Testis (tissue), 3 donors: ENCODE data around the gene AATF. TPM values are rescaled to one million over a fixed set of nuclear protein-coding genes. Genes with fewer than 3 reads are reported as not detected.

ENCODE experiments used
- DNase-seq: peaks from one replicate; pipeline ENCODE4 v3.0.0-alpha.2; 2019
- H3K27ac ChIP-seq, 2 donors: fragments of 200-600 bp; sonication (generic); one replicate each; pipeline ENCODE4 v1.5.1; 2019
- H3K27me3 ChIP-seq: fragments of 200-600 bp; sonication (generic); one replicate; pipeline ENCODE4 v1.5.1; 2019
- H3K36me3 ChIP-seq: fragments of 200-600 bp; sonication (generic); one replicate; pipeline ENCODE4 v1.5.1; 2017; ENCODE audit warnings: low read depth; ENCODE audit errors: missing control alignments
- H3K4me1 ChIP-seq: fragments of 200-600 bp; sonication (generic); one replicate; pipeline ENCODE4 v1.5.1; 2019
- H3K4me3 ChIP-seq, 2 donors: fragments of 200-600 bp; sonication (generic); one replicate each; pipeline ENCODE4 v1.5.1; 2017 to 2019
- H3K9me3 ChIP-seq: fragments of 200-600 bp; sonication (generic); one replicate; pipeline ENCODE4 v1.5.1; 2017
- POLR2A ChIP-seq: fragments of 450-650 bp; IDR thresholded peaks from one replicate; pipeline ENCODE4 v1.6.1; 2017; ENCODE audit warnings: antibody characterized with exemption, mild to moderate bottlenecking, moderate library complexity
- WGBS, 2 donors: methylation state at CpG; one replicate each; pipeline ENCODE4 v1.1.5; 2018; 5-methylcytosine and 5-hydroxymethylcytosine counted together
- intact Hi-C: fragments of 100-400 bp; cut with DNase I; formaldehyde crosslinking; loops from one replicate; pipeline ENCODE4 v1.15.1; 2023; ENCODE audit warnings: low total_unique reads
- polyA plus RNA-seq: library from polyadenylated mRNA; stranded (reverse); fragments of 350-450 nt; fragmentation: Illumina TruSeq; extraction: RNeasy Lipid Tissue Mini Kit (QIAGEN cat#74804); gene quantifications from one replicate; pipeline ENCODE4 v1.2.3, GENCODE V29; 2014; ENCODE audit warnings: low read depth, low replicate concordance; ENCODE audit not compliant: insufficient read depth
- total RNA-seq, 2 donors: library from RNA; depleted of rRNA; stranded (reverse); fragments of >200 nt; gene quantifications; one replicate each; pipeline ENCODE4 v1.2.3, GENCODE V29; 2016
- TF ChIP-seq, protein P1 (sequence below), 3 experiments: fragments of 450-650 bp in 2 of 3; fragments of 200-600 bp in 1 of 3; sonication (generic) in 1 of 3; IDR thresholded peaks; one replicate each; pipeline ENCODE4 v1.5.1; 2016 to 2019; ENCODE audit warnings: antibody characterized with exemption in 3 of 3, mild to moderate bottlenecking in 2 of 3, moderate library complexity in 1 of 3

Gene AATF
- total and polyA plus RNA-seq, 3 donors from 2014 or later: 38.7 to 57.9 (median 39.5) TPM

DNA sequence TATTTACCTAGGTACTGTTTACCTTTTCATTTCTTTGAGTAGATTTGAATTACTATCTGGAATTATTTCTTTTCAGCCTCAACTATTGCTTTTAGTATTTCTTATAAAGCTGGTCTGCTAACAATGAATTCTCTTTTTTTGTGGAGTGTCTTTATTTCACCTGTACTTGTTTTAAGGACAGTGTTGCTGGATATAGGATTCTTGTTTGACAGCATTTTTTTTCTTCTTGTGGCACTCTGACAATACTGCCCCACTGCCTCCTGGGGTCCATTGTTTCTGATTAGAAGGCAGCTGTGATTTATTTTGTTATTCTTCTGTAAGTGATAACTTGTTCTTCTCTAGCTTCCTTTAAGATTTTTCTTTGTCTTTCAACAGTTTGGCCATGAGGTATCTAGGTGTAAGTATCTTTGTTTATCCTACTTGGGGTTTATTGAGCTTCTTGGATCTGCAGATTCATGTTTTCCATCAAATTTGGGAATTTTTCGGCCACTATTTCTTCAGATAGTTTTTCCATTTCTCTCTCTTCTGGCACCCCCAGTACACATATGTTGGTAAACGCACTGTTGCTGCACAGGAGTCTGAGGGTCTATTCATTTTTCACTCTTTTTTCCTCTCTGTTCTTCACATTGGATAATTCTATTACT lies 130.4 kb downstream of the AATF start:
- no peak overlapping the region for H3K27ac ChIP-seq
- intact Hi-C loops: no loop called here
- TF ChIP-seq, protein P1, sequence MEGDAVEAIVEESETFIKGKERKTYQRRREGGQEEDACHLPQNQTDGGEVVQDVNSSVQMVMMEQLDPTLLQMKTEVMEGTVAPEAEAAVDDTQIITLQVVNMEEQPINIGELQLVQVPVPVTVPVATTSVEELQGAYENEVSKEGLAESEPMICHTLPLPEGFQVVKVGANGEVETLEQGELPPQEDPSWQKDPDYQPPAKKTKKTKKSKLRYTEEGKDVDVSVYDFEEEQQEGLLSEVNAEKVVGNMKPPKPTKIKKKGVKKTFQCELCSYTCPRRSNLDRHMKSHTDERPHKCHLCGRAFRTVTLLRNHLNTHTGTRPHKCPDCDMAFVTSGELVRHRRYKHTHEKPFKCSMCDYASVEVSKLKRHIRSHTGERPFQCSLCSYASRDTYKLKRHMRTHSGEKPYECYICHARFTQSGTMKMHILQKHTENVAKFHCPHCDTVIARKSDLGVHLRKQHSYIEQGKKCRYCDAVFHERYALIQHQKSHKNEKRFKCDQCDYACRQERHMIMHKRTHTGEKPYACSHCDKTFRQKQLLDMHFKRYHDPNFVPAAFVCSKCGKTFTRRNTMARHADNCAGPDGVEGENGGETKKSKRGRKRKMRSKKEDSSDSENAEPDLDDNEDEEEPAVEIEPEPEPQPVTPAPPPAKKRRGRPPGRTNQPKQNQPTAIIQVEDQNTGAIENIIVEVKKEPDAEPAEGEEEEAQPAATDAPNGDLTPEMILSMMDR (IDR thresholded peaks at IDR 0.05): no peak
- 93 to 95% methylated on average over 2 of the region's 2 CpGs for WGBS, 2 donors
- H3K27me3 ChIP-seq: no peaks in the 10 kb centered on the region
- no peaks in the 10 kb centered on the region for H3K4me1 ChIP-seq
- no peaks in the 10 kb centered on the region for H3K36me3 ChIP-seq
- no peak for DNase-seq
- H3K9me3 ChIP-seq: no peaks in the 10 kb centered on the region
- H3K4me3 ChIP-seq: no peak overlapping the region

DNA sequence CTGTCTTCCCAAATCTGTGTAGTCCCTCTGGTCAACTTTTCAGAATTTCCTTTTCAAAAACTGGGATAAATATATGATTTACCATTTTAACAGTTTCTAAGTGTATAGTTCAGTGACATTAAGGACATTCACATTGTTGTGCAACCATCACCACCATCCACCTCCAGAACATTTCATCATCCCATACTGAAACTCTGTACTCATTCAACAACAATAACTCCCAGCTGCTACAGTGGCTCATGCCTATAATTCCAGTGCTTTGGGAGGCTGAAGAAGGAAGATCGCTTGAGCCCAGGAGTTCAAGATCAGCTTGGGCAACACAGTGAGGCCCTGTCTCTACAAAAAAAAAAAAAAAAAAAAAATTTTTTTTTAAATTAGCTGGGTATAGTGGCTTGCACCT lies 131.0 kb downstream of the AATF start:
- Histone ChIP-seq H3K27ac (no peak overlapping the region), H3K36me3 (no peaks in the 10 kb centered on the region), H3K4me1 (peaks cover 3% of the 10 kb centered on the region), H3K9me3 (no peaks in the 10 kb centered on the region), H3K4me3 (no peak overlapping the region), H3K27me3 (no peaks in the 10 kb centered on the region)
- no peak for DNase-seq
- TF ChIP-seq, protein P1 (IDR thresholded peaks at IDR 0.05): no peak
- no peak for TF ChIP-seq POLR2A
- 93 to 100% methylated on average over 1 of the region's 1 CpG for WGBS, 2 donors
- intact Hi-C loops: no loop called here

DNA sequence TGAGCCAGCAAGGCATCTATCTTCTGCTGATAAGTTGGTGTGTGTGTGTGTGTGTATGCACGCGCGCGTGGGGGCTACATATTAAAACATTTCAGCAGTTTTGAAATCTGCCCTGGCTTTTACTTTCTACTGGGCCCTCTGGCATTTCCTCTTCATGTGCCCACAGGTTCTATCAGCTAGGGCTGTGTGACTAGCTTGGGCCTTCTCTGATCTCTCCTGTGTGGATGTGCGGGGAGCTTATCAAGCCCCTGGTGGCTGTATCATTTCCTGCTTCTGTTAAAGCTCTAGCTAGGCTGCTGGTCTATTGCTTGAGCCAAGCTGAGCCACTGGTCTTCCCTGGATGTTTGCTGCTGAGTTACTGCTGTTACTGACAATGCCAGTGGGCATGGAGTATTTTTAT lies 132.5 kb downstream of the AATF start:
- 77 to 78% methylated on average over 5 of the region's 5 CpGs for WGBS, 2 donors
- no peak for TF ChIP-seq POLR2A
- TF ChIP-seq, protein P1 (IDR thresholded peaks at IDR 0.05): no peak
- intact Hi-C loops: no loop called here

DNA sequence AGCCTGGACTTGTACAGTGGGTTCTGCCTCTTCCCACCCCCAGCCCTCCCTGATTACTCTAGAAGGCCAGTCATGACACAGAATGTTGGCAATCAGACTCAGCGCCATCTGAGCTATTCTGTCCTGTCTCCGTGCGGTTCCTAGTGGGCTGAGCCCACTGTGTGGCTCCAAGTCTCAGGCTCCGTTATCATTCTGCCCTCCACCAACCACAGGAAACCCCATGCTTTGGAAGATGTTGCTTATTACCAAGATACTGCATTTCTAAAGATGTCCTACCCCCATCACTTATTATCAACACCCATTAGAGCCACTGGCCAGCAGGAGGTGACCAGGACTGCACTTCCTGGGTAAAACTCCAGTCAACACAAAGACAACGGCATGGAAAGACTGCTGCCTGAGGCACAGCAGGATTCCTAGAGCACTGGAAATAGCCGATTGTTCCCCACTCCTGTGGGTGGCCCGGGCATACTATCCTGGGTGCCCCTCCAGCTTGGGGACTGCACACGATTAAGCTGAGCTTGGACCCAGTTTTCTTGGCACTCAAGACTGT lies 133.6 kb downstream of the AATF start:
- intact Hi-C loops: no loop called here
- H3K9me3 ChIP-seq: no peaks in the 10 kb centered on the region
- TF ChIP-seq, protein P1 (IDR thresholded peaks at IDR 0.05): no peak
- no peak for TF ChIP-seq POLR2A
- no peak for DNase-seq
- H3K27me3 ChIP-seq: no peaks in the 10 kb centered on the region
- H3K36me3 ChIP-seq: no peaks in the 10 kb centered on the region
- no peak overlapping the region for H3K27ac ChIP-seq
- H3K4me3 ChIP-seq: no peak overlapping the region
- H3K4me1 ChIP-seq: peaks cover 3% of the 10 kb centered on the region
- WGBS, 2 donors: 89 to 94% methylated on average over 8 of the region's 8 CpGs

More for the DNA sequence above, 132.5 kb downstream of the AATF start:
- Histone ChIP-seq H3K4me1 (peaks cover 3% of the 10 kb centered on the region), H3K4me3 (no peak overlapping the region), H3K27me3 (no peaks in the 10 kb centered on the region), H3K36me3 (no peaks in the 10 kb centered on the region), H3K27ac (no peak overlapping the region), H3K9me3 (no peaks in the 10 kb centered on the region)
- no peak for DNase-seq

DNA sequence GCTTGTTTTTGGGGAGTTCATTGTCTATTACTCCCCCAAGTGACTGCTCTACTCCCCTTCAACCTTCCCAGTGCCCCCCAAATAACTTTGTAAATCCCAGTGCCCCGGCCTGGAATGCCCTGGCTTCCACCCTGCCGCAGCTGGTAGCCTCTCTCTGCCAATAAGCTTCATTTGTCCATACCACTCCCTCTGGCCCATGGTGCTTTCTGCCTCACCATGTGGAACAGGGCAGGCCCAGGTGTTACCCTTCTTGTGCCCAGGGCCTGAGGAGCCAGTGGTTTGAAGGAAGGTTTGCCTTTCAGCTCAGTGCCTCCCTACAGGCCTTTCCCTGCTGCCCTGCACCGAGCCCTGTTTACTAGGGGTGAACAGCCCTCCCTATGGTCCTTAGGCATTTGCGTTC lies 134.2 kb downstream of the AATF start:
- intact Hi-C loops: no loop called here
- 93 to 95% methylated on average over 4 of the region's 4 CpGs for WGBS, 2 donors
- Histone ChIP-seq H3K4me1 (peaks cover 3% of the 10 kb centered on the region), H3K36me3 (no peaks in the 10 kb centered on the region), H3K27me3 (no peaks in the 10 kb centered on the region), H3K4me3 (no peak overlapping the region), H3K9me3 (no peaks in the 10 kb centered on the region), H3K27ac (no peak overlapping the region)
- DNase-seq: no peak
- TF ChIP-seq POLR2A: no peak
- TF ChIP-seq, protein P1 (IDR thresholded peaks at IDR 0.05): no peak
